ENCODE measurements around the gene DICER1.

- TF ChIP-seq POLR2AphosphoS5 (IDR thresholded peaks at IDR 0.05; ENCODE audit: low read depth, low read length) (no peak), TCF7L2 (IDR thresholded peaks at IDR 0.05; ENCODE audit: low read depth, low read length) (no peak)
- TF ChIP-seq, protein P1, sequence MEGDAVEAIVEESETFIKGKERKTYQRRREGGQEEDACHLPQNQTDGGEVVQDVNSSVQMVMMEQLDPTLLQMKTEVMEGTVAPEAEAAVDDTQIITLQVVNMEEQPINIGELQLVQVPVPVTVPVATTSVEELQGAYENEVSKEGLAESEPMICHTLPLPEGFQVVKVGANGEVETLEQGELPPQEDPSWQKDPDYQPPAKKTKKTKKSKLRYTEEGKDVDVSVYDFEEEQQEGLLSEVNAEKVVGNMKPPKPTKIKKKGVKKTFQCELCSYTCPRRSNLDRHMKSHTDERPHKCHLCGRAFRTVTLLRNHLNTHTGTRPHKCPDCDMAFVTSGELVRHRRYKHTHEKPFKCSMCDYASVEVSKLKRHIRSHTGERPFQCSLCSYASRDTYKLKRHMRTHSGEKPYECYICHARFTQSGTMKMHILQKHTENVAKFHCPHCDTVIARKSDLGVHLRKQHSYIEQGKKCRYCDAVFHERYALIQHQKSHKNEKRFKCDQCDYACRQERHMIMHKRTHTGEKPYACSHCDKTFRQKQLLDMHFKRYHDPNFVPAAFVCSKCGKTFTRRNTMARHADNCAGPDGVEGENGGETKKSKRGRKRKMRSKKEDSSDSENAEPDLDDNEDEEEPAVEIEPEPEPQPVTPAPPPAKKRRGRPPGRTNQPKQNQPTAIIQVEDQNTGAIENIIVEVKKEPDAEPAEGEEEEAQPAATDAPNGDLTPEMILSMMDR (IDR thresholded peaks at IDR 0.05), result no peak
Measured at GRCh38 chr14:95087619-95088018, 69.7 kb downstream of the DICER1 start.
